Stimulated activated CD8-positive, alpha-beta memory T cell treated with anti-CD3 and anti-CD28 coated beads, Interleukin-7, amount 100 ng/mL, for 1 hour (primary cell): ENCODE data around the gene GPATCH1.
"Not testable (repeated sequence)": the region's sequence is repeated elsewhere in the genome, so short reads cannot be mapped to it uniquely, and the experiment has no call there.

ENCODE experiments used
- DNase-seq, 2 donors: peaks; one replicate each; pipeline ENCODE4 v3.0.0-alpha.2; 2020; ENCODE audit warnings: low read depth in 2 of 2

Gene GPATCH1

GRCh38 chr19:33157906-33158305 lies 76.9 kb downstream of the GPATCH1 start:
- DNase-seq: no peak

GRCh38 chr19:33158365-33158764 lies 77.4 kb downstream of the GPATCH1 start:
- no peak for DNase-seq

- no peak for DNase-seq
These were observed 78.2 kb downstream of the GPATCH1 start for GRCh38 chr19:33159149-33159548.

- DNase-seq: no peak
These were observed 78.9 kb downstream of the GPATCH1 start for GRCh38 chr19:33159893-33160292.

- no peak for DNase-seq
These were observed 80.2 kb downstream of the GPATCH1 start for GRCh38 chr19:33161201-33161600.

GRCh38 chr19:33163481-33163880 lies 82.5 kb downstream of the GPATCH1 start:
- no peak for DNase-seq

GRCh38 chr19:33166037-33166436 lies 85.1 kb downstream of the GPATCH1 start:
- not testable (repeated sequence) for DNase-seq

GRCh38 chr19:33167438-33167837 lies 86.5 kb downstream of the GPATCH1 start:
- no peak for DNase-seq

- no peak for DNase-seq
These were observed 87.5 kb downstream of the GPATCH1 start for GRCh38 chr19:33168528-33168927.

GRCh38 chr19:33171222-33171795 lies 90.3 kb downstream of the GPATCH1 start:
- no peak for DNase-seq

GRCh38 chr19:33171916-33172359 lies 91.0 kb downstream of the GPATCH1 start:
- no peak for DNase-seq

GRCh38 chr19:33174186-33174585 lies 93.2 kb downstream of the GPATCH1 start:
- no peak for DNase-seq

GRCh38 chr19:33175156-33175782 lies 94.3 kb downstream of the GPATCH1 start:
- no peak for DNase-seq

GRCh38 chr19:33175886-33176669 lies 95.1 kb downstream of the GPATCH1 start:
- DNase-seq: no peak

- peak; percentile 91 to 95 for DNase-seq
These were observed 95.9 kb downstream of the GPATCH1 start for GRCh38 chr19:33176670-33177416.

GRCh38 chr19:33177417-33177979 lies 96.5 kb downstream of the GPATCH1 start:
- peak; percentile 51 to 52 for DNase-seq
